HG02885 (cell line): ENCODE results near the gene HSF2BP.
"Not testable (repeated sequence)": the region's sequence is repeated elsewhere in the genome, so short reads cannot be mapped to it uniquely, and the experiment has no call there.

Experiments used
- ATAC-seq: cut with Tn5 transposase; IDR thresholded peaks from one replicate; pipeline ENCODE4 v1.9.1; 2021; ENCODE audit warnings: mild to moderate bottlenecking; ENCODE audit not compliant: unreplicated experiment, poor library complexity

The HSF2BP gene

GRCh38 chr21:43653626-43654025 lies 5.7 kb downstream of the HSF2BP start:
- no peak for ATAC-seq

GRCh38 chr21:43652616-43653015 lies 6.7 kb downstream of the HSF2BP start:
- ATAC-seq: no peak

- not testable (repeated sequence) for ATAC-seq
Observed at GRCh38 chr21:43651926-43652325, 7.4 kb downstream of the HSF2BP start.

GRCh38 chr21:43648171-43648570 lies 11.1 kb downstream of the HSF2BP start:
- ATAC-seq: no peak

- peak; percentile 78 for ATAC-seq
Observed at GRCh38 chr21:43646550-43647260, 12.6 kb downstream of the HSF2BP start.

GRCh38 chr21:43645976-43646375 lies 13.3 kb downstream of the HSF2BP start:
- ATAC-seq: no peak

GRCh38 chr21:43645136-43645891 lies 14.0 kb downstream of the HSF2BP start:
- no peak for ATAC-seq

- ATAC-seq: no peak
Observed at GRCh38 chr21:43644609-43645008, 14.7 kb downstream of the HSF2BP start.

GRCh38 chr21:43644071-43644470 lies 15.2 kb downstream of the HSF2BP start:
- no peak for ATAC-seq

GRCh38 chr21:43643193-43643592 lies 16.1 kb downstream of the HSF2BP start:
- no peak for ATAC-seq

- no peak for ATAC-seq
Observed at GRCh38 chr21:43640400-43640799, 18.9 kb downstream of the HSF2BP start.

GRCh38 chr21:43639470-43640353 lies 19.6 kb downstream of the HSF2BP start:
- ATAC-seq: no peak

- ATAC-seq: no peak
Observed at GRCh38 chr21:43637530-43638158, 21.6 kb downstream of the HSF2BP start.

GRCh38 chr21:43635436-43635835 lies 23.9 kb downstream of the HSF2BP start:
- ATAC-seq: no peak

GRCh38 chr21:43634618-43635017 lies 24.7 kb downstream of the HSF2BP start:
- no peak for ATAC-seq

- no peak for ATAC-seq
Observed at GRCh38 chr21:43632373-43632905, 26.8 kb downstream of the HSF2BP start.

GRCh38 chr21:43631411-43632107 lies 27.7 kb downstream of the HSF2BP start:
- ATAC-seq: no peak

GRCh38 chr21:43627527-43627926 lies 31.8 kb downstream of the HSF2BP start:
- no peak for ATAC-seq

- ATAC-seq: no peak
Observed at GRCh38 chr21:43626390-43626789, 32.9 kb downstream of the HSF2BP start.

GRCh38 chr21:43624339-43624738 lies 34.9 kb downstream of the HSF2BP start:
- ATAC-seq: no peak
